Activated T-cell treated with anti-CD3 and anti-CD28 coated beads, Interleukin-2, amount 50 U/mL, for 1 hour (primary cell): Measurements from ENCODE around the gene KIF3C.
"Not testable (repeated sequence)": the region's sequence is repeated elsewhere in the genome, so short reads cannot be mapped to it uniquely, and the experiment has no call there.

Experiments
- DNase-seq: peaks from one replicate; pipeline ENCODE4 v3.0.0-alpha.2; 2020

KIF3C gene

GRCh38 chr2:25998816-25999383 is 16.6 kb upstream of the KIF3C start:
- DNase-seq, result not testable (repeated sequence)

- DNase-seq, result no peak
Observed at GRCh38 chr2:25996844-25997243, 14.5 kb upstream of the KIF3C start.

GRCh38 chr2:25994509-25994908 is 12.2 kb upstream of the KIF3C start:
- DNase-seq, result no peak

- DNase-seq, result no peak
Observed at GRCh38 chr2:25993049-25993448, 10.8 kb upstream of the KIF3C start.

GRCh38 chr2:25992556-25992955 is 10.3 kb upstream of the KIF3C start:
- no peak for DNase-seq

GRCh38 chr2:25991965-25992364 is 9.7 kb upstream of the KIF3C start:
- DNase-seq, result no peak

GRCh38 chr2:25989154-25989553 is 6.9 kb upstream of the KIF3C start:
- DNase-seq, result no peak

GRCh38 chr2:25988134-25988533 is 5.8 kb upstream of the KIF3C start:
- DNase-seq, result no peak

- no peak for DNase-seq
Observed at GRCh38 chr2:25983735-25984134, 1.4 kb upstream of the KIF3C start.

GRCh38 chr2:25982968-25983280 is 627 bp upstream of the KIF3C start:
- no peak for DNase-seq

GRCh38 chr2:25981596-25982272 is 563 bp downstream of the KIF3C start:
- DNase-seq, result no peak

GRCh38 chr2:25980951-25981350 is 1.3 kb downstream of the KIF3C start:
- no peak for DNase-seq

GRCh38 chr2:25980076-25980887 is 2.0 kb downstream of the KIF3C start:
- DNase-seq, result no peak

- no peak for DNase-seq
Observed at GRCh38 chr2:25979001-25979400, 3.3 kb downstream of the KIF3C start.

- no peak for DNase-seq
Observed at GRCh38 chr2:25977768-25978167, 4.5 kb downstream of the KIF3C start.

GRCh38 chr2:25976983-25977741 is 5.1 kb downstream of the KIF3C start:
- DNase-seq, result no peak

GRCh38 chr2:25972049-25972823 is 10.1 kb downstream of the KIF3C start:
- DNase-seq, result no peak

GRCh38 chr2:25971596-25971995 is 10.7 kb downstream of the KIF3C start:
- no peak for DNase-seq

GRCh38 chr2:25966531-25967270 is 15.6 kb downstream of the KIF3C start:
- no peak for DNase-seq

- no peak for DNase-seq
Observed at GRCh38 chr2:25964891-25965290, 17.4 kb downstream of the KIF3C start.

GRCh38 chr2:25960920-25961319 is 21.4 kb downstream of the KIF3C start:
- no peak for DNase-seq

- DNase-seq, result no peak
Observed at GRCh38 chr2:25960396-25960795, 21.9 kb downstream of the KIF3C start.
